ENCODE data around the gene QDPR. TPM values are rescaled to one million over a fixed set of nuclear protein-coding genes. Genes with fewer than 3 reads are reported as not detected.
A peak's percentile ranks its signal among the peaks of the same experiment; 100 is the strongest.

The QDPR gene
- total and polyA plus RNA-seq, 4 donors: 23.4 to 45.4 (median 31.4) TPM

DNA sequence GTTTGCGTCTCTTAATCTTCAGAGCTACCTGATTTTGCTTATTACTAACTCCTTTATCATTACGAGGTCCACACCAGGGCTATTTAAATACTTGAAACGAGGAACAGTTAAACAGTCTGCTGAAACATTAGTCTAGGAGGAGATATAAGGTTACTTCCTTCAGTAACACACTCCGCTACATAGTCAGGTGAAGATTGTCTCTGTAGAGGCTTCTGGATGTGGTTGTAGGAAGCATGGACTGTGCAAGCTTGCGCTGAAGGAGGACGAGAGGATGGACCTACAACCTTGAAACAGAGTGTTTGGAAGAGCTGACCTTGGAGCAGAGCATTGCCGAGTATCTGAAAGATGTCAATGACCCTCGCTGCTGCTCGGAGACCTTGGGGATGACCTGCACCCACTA, 3.0 kb upstream of the QDPR start, which contains the start of gene CLRN2:
TSS of gene CLRN2 (plus strand) at position 301 of the 400 bp plus-strand sequence. CDS start 102 bp downstream, outside the sequence.
- DNase-seq (no peak), ATAC-seq (ENCODE audit: insufficient read depth, low FRiP score) (no peak)
- no peak within 1 kb of the TSS for H3K9ac ChIP-seq (ENCODE audit: insufficient read depth in 1 of 2, low read length in 2 of 2)
- peak within 1 kb of the TSS in 1 of 2 donors; percentile 17 for H3K27ac ChIP-seq (ENCODE audit: low read depth in 1 of 2, low read length in 1 of 2)
- no peaks in the 10 kb centered on the region for H3K9me3 ChIP-seq (ENCODE audit: control insufficient read depth in 4 of 4, insufficient read depth in 3 of 4, low read length in 3 of 4)
- WGBS, 2 donors: 77 to 86% methylated on average over 9 of the region's 9 CpGs
- H3K27me3 ChIP-seq (ENCODE audit: control insufficient read depth in 3 of 3, insufficient read depth in 3 of 3, low read length in 2 of 3): peaks cover 0 to 5% (median 3%) of the 10 kb centered on the region in 3 donors
- H3K36me3 ChIP-seq (ENCODE audit: control insufficient read depth in 4 of 4, insufficient read depth in 4 of 4, low read length in 4 of 4): no peaks in the 10 kb centered on the region
- no peak within 1 kb of the TSS for H3K4me3 ChIP-seq
- no peak for TF ChIP-seq CTCF (IDR thresholded peaks at IDR 0.05; ENCODE audit: control extremely low read depth, extremely low read depth)
- peaks cover 0 to 18% (median 5%) of the 10 kb centered on the region in 5 donors for H3K4me1 ChIP-seq (ENCODE audit: control insufficient read depth in 5 of 5, insufficient read depth in 5 of 5, low read length in 5 of 5)

GRCh38 chr4:17512973-17513665, 1.2 kb upstream of the QDPR start:
- Histone ChIP-seq H3K4me1 (ENCODE audit: control insufficient read depth in 5 of 5, insufficient read depth in 5 of 5, low read length in 5 of 5) (peaks cover 0 to 18% (median 5%) of the 10 kb centered on the region in 5 donors), H3K27ac (ENCODE audit: low read depth in 1 of 2, low read length in 1 of 2) (peak overlapping the region in 1 of 2 donors; percentile 39), H3K36me3 (ENCODE audit: control insufficient read depth in 4 of 4, insufficient read depth in 4 of 4, low read length in 4 of 4) (peaks cover 0 to 7% (median 2%) of the 10 kb centered on the region in 4 donors), H3K9ac (ENCODE audit: insufficient read depth in 1 of 2, low read length in 2 of 2) (peak overlapping the region in 1 of 2 donors; percentile 38), H3K4me3 (no peak overlapping the region), H3K9me3 (ENCODE audit: control insufficient read depth in 4 of 4, insufficient read depth in 3 of 4, low read length in 3 of 4) (no peaks in the 10 kb centered on the region), H3K27me3 (ENCODE audit: control insufficient read depth in 3 of 3, insufficient read depth in 3 of 3, low read length in 2 of 3) (peaks cover 0 to 5% (median 3%) of the 10 kb centered on the region in 3 donors)
- ATAC-seq (ENCODE audit: insufficient read depth, low FRiP score): no peak
- TF ChIP-seq CTCF (IDR thresholded peaks at IDR 0.05; ENCODE audit: control extremely low read depth, extremely low read depth): no peak
- no peak for DNase-seq
- 65 to 69% methylated on average over 5 of the region's 5 CpGs for WGBS, 2 donors

GRCh38 chr4:17511509-17511949, 361 bp downstream of the QDPR start:
- Histone ChIP-seq H3K36me3 (ENCODE audit: control insufficient read depth in 4 of 4, insufficient read depth in 4 of 4, low read length in 4 of 4) (peaks cover 0 to 10% (median 6%) of the 10 kb centered on the region in 4 donors), H3K27me3 (ENCODE audit: control insufficient read depth in 3 of 3, insufficient read depth in 3 of 3, low read length in 2 of 3) (no peaks in the 10 kb centered on the region), H3K4me1 (ENCODE audit: control insufficient read depth in 5 of 5, insufficient read depth in 5 of 5, low read length in 5 of 5) (peaks cover 0 to 18% (median 5%) of the 10 kb centered on the region in 5 donors), H3K27ac (ENCODE audit: low read depth in 1 of 2, low read length in 1 of 2) (peak overlapping the region; percentile 80 to 93), H3K4me3 (peak overlapping the region; percentile 88), H3K9ac (ENCODE audit: insufficient read depth in 1 of 2, low read length in 2 of 2) (peak overlapping the region in 1 of 2 donors; percentile 57), H3K9me3 (ENCODE audit: control insufficient read depth in 4 of 4, insufficient read depth in 3 of 4, low read length in 3 of 4) (no peaks in the 10 kb centered on the region)
- WGBS, 2 donors: 1 to 2% methylated on average over 30 to 32 of the region's 32 CpGs
- DNase-seq (peak; percentile 50 to 63 (median 57)), ATAC-seq (ENCODE audit: insufficient read depth, low FRiP score) (peak; percentile 57)
- TF ChIP-seq CTCF (IDR thresholded peaks at IDR 0.05; ENCODE audit: control extremely low read depth, extremely low read depth): no peak
